ENCODE data around the gene KCMF1. TPM values are rescaled to one million over a fixed set of nuclear protein-coding genes. Genes with fewer than 3 reads are reported as not detected.
"Not testable (repeated sequence)": the region's sequence is repeated elsewhere in the genome, so short reads cannot be mapped to it uniquely, and the experiment has no call there.

The KCMF1 gene
- 25.1 and 40.5 TPM in 2 replicates for total RNA-seq

- DNase-seq (ENCODE audit: low read depth in 2 of 2), result peak; percentile 71
Measured at GRCh38 chr2:84970868-84971509, at the start of gene KCMF1. Gene KCMF1, plus strand, starts transcription at chr2:84971161. Its CDS starts 291 bp downstream, at chr2:84971452.

GRCh38 chr2:84923009-84923408 lies 48.0 kb upstream of the KCMF1 start:
- no peak for DNase-seq (ENCODE audit: low read depth in 2 of 2)

DNA sequence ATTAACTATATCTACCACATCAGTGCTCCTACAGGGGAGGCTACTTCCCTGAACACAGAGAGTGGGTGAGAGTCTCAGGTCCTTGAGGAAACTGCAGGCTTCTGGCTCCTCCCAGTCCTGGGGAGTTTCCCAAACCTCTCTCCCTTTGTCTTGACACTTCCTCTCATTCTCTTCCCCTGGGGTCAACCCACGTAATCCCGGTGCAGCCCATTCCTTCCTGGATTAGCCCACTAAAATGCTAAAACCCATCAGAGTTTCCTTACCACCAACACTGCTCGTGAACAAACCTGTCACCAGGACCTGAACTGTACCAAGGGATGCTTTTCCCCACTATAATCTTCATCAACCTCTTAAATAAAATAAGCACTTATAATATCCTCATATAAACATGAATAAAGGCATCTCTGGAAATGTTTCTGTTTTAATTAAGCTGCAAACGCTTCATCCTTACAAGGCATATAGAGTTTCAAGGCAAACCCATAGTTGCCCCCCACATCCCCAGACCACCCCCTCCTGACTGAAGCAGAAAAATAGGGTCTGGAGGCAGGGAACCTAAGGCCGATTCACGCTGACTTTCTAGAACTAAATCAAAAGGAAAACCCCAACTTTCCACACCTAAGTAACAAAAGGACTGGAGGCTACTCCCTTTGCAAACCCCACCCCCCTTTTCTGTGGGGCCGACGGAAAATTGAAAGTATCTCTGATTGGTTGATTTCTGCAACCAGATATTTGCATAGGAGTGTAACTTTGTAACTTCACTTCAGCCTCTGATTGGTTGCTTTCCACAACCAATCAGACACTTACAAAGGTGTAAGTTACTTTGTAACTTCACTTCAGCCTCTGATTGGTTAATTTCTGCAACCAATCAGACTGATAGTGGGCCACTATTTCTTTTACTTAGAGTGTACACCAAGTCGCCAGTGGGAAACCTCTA lies 46.5 kb upstream of the KCMF1 start:
- peak; percentile 91 to 93 for DNase-seq (ENCODE audit: low read depth in 2 of 2)

DNA sequence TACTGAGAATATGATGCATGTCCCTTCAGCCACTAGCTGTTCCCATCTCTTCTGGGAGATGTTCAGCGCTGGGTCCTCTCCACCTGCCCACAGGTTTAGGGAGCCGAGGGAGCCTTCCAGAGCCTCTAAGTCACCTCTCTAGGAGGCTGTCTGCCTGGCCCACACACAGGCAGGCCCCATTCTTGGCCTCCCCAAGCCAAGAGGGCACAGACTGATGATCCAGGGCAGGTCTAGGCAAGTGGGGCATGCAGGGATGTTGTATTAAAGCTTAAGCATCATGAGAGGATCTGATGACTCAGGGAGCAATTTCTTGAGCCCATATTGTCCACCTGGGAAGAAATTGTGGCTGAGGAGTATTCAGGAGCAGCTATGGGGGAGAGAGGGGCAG lies 45.6 kb upstream of the KCMF1 start:
- no peak for DNase-seq (ENCODE audit: low read depth in 2 of 2)

- DNase-seq (ENCODE audit: low read depth in 2 of 2), result peak; percentile 93
Measured at GRCh38 chr2:84925724-84926376, 45.1 kb upstream of the KCMF1 start.

GRCh38 chr2:84927275-84927627 lies 43.7 kb upstream of the KCMF1 start:
- DNase-seq (ENCODE audit: low read depth in 2 of 2), result no peak

GRCh38 chr2:84931384-84931821 lies 39.6 kb upstream of the KCMF1 start:
- peak in 1 of 2 donors; percentile 33 for DNase-seq (ENCODE audit: low read depth in 2 of 2)

DNA sequence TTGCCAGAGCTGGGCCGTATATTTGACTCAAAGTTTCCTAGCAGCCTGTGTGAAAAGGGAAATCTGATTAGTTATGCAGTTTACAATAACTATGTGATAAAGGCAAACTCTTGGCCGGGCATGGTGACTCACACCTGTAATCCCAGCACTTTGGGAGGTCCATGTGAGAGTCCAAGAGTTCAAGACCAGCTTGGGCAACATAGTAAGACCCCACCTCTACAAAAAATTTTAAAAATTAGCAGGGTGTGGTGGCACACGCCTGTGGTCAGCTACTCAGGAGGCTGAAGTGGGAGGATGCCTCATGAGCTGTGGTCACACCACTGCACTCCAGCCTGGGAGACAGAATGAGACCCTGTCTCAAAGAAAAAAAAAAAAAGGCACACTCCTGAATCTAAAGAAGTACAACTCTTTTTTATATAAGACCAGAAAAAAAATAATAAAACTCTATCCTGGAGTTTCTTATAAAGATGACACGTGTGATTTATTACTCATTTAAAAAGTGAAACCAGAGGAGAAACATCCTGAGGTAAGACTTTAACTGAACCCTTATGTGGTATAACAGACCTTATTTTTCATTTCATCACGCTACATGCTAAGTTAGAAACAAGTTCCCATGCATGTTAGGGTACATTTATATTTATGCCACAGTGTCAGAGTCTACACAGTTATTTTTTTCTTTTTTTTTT lies 32.6 kb upstream of the KCMF1 start:
- DNase-seq (ENCODE audit: low read depth in 2 of 2), result no peak

GRCh38 chr2:84939426-84940087 lies 31.4 kb upstream of the KCMF1 start:
- no peak for DNase-seq (ENCODE audit: low read depth in 2 of 2)

DNA sequence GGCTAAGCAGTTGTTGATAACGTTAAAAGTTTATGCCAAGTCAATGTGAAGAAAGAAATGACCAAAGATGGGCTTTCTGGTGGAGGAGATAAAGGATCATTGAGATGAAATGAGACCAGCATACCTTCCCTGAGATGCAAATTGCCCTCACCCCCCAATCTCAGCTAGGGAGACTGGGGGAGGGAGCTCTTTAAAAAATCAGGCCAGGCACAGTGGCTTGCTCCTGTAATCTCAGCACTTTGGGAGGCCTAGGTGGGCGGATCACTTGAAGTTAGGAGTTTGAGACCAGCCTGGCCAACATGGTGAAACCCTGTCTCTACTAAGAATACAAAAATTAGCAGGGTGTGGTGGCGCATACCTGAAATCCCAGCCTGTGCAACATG lies 30.9 kb upstream of the KCMF1 start:
- DNase-seq (ENCODE audit: low read depth in 2 of 2), result no peak

DNA sequence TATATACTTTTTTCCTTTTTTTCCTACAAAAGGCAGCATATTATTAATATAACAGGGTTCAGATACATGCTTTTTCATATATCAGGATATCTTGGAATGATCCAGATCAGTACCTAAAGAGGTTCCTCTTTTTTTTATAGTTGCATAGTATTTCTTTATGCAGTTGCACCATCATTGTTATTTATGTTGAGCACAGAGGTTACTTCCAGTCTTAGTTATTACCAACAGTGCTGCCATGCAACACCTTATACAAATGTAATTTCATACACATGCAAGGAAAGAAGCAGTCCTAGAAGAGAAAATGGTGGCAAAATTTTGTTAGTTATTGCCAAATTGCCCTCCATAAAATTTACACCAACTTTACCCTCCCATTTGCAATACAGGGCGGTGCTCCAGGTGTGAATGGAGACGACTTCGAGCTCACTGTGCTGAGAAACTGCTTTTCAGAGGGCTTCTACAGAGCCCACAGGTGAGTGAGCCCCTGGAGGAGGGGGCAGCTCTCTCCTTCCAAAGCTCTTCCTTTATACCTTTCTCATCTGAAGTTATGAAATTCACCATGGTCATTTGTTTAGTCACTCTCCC lies 30.0 kb upstream of the KCMF1 start:
- DNase-seq (ENCODE audit: low read depth in 2 of 2), result no peak

DNA sequence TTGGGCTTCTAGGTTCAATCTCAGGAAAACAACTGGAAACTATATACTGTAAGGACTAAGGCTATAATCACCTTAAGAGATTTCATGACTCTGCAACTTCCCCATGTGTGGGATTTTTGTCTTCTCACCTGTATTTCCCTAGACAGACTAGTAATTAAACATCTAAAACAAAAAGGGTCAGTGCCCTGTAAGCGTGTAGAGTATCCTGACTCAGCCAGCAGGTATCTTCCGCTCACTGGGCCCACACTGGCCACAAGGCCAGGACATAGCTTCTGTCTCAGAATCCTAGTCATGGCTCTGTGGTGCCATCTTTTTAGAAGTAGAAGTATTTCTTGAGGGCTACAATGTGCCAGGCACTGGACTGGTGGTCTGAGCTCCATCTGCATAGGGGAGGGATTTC lies 28.8 kb upstream of the KCMF1 start:
- no peak for DNase-seq (ENCODE audit: low read depth in 2 of 2)

GRCh38 chr2:84942964-84943421 lies 28.0 kb upstream of the KCMF1 start:
- peak in 1 of 2 donors; percentile 57 for DNase-seq (ENCODE audit: low read depth in 2 of 2)

DNA sequence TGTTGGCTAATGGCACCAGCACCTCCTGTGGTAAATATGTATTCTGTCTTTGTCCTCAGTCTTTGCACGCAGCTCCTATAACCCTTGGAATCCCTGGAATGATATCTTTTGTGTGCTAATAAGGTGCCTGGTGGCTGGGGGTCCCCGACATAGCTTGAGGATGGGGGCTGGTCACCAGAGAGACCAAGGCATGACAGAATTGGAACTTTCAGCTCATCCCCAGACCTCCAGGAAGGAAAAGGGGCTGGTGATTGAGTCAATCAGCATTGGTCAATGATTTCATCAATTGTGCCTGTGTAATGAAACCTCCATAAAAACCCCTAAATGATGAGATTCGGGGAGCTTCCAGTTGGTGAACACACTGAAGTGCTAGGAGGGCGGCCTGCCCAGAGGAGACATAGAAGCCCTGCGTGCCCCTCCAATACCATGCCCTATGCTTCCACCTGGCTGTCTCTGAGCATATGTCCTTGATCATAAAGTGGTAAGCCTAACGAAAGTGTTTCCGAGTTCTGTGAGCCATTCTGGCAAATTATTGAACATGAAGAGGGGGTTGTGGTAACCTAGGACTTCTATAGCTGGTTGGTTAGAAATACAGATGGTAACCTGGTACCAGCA lies 26.6 kb upstream of the KCMF1 start:
- no peak for DNase-seq (ENCODE audit: low read depth in 2 of 2)

DNA sequence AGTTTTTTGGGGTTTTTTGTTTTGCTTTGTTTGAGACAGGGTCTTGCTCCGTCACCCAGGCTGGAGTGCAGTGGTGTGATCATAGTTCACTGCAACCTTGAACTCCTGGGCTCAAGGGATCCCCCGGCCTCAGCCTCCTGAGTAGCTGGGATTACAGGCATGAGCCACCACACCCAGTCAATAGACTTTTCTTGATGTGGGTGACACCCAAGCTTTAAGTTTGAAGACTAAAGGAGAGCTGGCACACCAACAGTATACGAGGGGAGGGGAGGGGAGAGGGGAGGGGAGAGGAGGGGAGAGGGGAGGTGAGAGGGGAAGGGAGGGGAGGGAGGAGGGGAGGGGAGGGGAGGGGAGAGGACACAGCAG lies 25.1 kb upstream of the KCMF1 start:
- DNase-seq (ENCODE audit: low read depth in 2 of 2), result not testable (repeated sequence)

GRCh38 chr2:84946204-84947009 lies 24.6 kb upstream of the KCMF1 start:
- peak; percentile 40 to 78 for DNase-seq (ENCODE audit: low read depth in 2 of 2)

DNA sequence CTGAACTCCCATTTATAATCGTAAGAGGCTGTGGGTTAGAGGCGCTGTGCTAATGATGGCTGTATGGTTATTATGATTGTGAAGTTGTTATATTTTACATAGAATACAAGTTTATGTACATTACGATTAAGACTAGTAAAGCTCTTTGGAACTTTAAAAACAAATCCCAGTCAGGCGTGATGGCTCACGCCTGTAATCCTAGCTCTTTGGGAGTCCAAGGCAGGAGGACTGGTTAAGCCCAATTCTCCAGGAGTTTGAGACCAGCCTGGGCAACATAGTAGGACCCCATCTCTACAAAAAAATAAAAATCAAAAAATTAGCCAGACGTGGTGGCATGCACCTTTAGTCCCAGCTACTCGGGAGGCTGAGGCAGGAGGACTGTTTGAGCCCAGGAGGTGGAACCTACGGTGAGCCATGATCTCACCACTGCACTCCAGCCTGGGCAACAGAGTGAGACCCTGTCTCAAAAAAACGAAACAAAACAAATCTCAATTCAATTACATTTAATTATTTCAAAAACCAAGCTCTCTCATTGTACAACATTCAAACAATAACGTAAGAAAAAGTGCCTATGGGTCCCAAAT lies 23.9 kb upstream of the KCMF1 start:
- no peak for DNase-seq (ENCODE audit: low read depth in 2 of 2)

DNA sequence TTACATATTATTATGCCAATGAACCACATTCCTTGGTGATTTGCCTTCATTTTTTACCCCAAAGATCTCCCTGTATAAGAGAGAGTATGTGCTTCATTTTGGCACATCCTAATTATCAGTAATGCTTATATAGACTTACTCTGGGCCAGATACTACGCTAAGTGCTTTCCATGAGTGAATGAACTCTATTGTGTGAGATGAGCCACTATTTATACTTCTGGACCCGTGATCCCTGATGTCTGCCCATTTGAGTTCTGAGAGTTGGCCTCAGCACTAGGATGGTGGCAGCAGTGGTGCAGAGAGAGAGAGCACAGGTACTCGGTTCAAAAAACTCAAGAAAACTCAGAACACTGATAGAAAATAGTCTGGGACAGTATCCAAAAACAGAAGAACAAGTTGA lies 17.4 kb upstream of the KCMF1 start:
- DNase-seq (ENCODE audit: low read depth in 2 of 2), result no peak

GRCh38 chr2:84954329-84954728 lies 16.6 kb upstream of the KCMF1 start:
- no peak for DNase-seq (ENCODE audit: low read depth in 2 of 2)
